HG02938 (cell line): ENCODE measurements around the gene ACTN2.

Experiments
- ATAC-seq: cut with Tn5 transposase; IDR thresholded peaks from one replicate; pipeline ENCODE4 v1.9.1; 2021; ENCODE audit warnings: mild to moderate bottlenecking, moderate library complexity; ENCODE audit not compliant: unreplicated experiment

ACTN2 gene

DNA sequence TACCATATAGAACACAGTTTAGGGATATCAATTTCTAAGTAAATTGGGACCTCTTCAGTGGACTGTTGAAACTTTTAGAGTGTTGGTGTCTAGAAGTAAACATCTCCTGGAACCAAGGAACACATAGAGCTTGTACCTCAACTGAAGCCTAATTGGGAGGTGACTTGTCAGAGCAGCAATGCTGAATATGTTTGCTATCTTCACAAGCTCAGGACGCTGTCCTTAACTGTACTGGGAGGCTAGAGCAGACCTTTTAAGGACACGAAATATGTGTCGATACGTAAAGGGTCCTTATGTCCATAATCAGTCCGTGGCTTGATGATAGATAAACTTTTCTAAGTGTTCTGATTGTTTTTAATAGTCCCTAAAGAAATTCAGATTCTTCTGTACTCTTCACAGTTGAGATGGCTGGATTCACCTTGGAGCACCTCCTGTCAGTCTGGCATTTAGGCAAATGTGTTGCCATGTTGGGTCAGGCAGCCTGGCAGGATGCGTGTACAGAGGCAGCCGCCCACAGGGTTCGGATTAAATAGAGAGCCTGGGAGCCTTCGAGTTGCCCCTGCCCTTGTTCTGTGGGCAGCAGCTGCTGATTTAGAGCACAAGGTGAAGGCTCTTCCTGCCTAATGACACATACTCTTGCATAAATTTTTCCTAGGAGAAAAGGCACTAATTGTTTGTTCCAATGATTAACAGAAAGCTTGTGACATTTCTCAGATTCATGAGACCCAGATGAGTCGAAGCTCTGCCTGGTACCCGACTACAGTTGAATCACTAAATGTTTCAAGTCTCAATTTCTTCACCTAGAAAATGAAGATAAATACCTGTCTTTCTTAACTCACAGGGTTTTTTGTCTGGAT lies 3.6 kb downstream of the ACTN2 start:
- ATAC-seq, result no peak

DNA sequence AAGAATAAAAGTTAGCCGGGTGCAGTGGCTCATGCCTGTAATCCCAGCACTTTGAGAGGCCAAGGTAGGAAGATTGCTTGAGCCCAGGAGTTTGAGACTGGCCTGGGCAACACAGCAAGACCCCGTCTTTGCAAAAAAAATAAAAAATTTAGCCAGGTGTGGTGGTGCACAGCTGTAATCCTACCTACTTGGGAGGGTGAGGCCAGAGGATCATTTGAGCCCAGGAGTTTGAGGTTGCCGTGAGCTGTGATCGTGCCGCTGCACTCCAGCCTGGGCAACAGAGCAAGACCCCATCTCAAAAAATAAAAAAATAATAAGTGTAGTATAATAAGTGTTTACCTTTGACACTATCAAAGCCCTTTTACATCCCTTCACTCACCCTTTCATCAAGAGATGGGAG lies 5.0 kb downstream of the ACTN2 start:
- ATAC-seq, result no peak

DNA sequence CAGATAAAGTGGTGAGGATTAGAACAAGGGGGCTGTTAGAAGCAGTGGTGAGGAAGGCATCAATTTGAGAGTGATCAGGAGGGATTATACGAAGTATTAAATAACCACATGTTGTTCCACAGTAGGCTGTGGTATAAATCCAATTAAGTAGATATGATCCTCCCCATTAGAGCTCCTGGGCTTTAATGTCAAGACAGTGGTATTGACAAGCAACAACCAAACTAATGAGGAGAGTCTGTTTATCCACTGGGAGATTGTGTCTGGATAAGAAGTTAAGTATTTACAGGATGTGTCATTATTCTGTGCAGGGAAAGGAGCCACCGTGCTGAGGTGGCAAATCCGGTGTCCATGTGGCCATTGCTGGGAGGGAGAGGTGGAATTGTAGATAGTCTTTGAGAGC lies 5.8 kb downstream of the ACTN2 start:
- ATAC-seq, result no peak

DNA sequence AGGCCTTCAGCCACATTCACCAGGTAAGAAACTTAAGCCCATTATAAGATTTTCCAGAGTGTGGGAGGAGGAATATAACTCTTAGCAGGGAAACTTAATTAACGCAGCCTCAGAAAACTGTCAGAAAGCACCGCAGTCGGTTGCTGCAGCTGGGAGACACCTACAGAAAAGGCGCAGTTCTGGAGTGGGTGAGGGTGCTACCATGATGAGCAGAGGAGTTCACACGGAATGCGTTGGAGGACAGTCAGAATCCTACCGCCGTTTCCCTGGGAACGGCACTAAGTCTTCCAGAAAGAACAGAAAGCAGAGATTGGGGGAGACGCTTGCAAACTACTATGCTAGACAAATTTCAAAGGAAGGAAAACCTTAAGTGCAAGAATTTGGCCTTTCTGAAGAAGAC lies 6.4 kb downstream of the ACTN2 start:
- no peak for ATAC-seq

DNA sequence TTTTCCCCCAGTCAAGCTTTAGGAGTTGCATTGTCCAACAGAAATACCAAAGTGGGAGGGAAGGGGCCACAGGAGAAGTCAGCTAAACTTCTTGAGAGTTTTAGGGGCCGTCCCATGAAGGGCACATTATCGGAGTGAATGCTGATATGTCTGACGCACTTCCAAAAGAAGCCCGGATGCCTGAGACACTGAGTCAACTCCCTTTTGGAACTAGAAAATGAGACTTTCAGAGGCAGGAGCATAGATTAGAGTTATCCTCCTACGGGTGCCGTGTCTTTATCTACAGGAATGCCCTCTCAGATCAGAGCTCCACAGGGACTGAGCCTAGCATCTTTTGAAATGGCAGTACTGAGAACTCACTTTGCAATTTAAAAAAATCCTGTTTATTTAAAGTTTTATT lies 13.1 kb downstream of the ACTN2 start:
- no peak for ATAC-seq

DNA sequence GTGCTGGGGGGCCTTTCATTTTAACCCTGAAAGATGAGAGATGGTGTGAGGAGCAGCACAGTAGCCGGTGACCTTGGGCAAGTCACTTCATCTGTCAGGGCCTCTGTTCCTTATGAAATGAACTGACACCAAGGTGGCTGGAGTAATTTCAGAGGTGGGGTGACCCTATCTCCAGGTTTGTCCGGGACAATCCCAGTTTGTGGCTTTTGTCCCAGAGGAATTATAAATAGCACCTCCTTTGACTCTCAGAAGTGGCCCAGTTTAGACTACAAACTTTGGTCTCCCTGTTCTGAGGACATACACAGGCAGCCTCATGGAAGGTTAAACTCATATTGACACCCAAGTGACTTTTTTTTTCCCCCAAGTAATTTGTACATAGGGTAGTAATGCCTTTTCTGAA lies 14.6 kb downstream of the ACTN2 start:
- no peak for ATAC-seq

DNA sequence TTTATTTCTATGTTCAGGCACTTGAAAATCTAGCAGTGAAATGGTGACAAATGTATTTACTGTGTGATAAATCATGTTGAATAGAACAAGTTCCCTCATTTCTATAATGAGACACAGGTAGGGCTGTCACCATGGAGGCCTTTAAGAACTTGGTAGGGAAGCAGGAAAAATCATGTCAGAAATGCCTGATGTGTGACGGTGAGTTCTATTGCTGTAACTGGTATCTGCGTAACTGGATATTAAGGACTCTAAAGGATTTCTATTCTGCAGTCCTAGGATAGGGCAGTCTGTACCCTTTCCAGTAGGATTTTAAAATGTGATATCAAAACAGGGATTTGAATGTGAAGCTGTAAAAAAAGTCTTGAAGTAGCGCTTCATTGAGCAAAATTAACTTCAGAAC lies 15.5 kb downstream of the ACTN2 start:
- no peak for ATAC-seq

DNA sequence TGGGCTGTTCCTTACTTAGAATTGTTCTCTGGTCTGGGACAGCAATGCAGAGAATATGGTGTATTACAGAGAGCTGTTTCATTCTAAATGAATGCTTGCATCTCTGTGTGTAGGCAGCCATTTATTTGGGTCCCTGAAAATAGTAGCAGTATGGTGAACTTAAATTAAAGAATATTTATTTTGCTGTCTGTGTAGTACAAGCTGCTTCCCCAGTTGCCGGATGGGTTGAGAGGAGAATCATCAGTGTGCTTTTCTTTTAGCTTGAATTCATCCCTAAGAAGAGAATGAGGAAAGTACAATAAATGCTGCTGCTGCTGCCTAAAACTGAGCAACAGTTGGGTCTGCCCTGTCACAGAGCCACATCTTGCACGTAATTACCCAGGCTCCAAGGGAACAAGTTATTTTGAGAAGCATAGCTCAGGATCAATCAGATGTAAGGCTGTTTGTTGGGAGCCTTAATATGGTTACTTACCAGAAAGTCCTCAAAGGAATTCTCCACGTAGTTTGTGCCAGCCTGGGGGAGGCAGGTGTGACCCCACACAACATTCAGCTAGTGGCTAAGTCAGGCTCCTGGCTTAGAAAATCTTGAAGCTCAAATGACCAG lies 16.6 kb downstream of the ACTN2 start:
- no peak for ATAC-seq

DNA sequence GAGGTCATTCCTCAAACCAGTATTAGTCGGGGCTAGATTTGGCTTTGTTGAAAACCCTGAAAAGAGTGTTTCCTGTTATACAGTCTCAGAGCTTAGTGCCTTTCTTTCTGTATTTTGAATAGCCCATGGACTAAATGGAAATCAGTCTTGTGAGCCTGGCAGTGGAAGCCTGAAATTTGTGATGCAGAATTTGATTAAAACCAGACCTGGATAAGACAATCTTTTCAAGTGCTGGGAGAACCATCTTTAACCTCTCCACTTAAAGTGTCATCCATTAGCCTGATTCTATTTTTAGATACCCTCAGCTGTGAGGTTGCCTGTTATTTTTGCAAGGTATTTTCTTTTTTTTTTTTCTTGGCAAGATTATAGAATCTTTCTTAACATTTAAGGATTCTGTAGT lies 19.5 kb downstream of the ACTN2 start:
- ATAC-seq, result no peak

DNA sequence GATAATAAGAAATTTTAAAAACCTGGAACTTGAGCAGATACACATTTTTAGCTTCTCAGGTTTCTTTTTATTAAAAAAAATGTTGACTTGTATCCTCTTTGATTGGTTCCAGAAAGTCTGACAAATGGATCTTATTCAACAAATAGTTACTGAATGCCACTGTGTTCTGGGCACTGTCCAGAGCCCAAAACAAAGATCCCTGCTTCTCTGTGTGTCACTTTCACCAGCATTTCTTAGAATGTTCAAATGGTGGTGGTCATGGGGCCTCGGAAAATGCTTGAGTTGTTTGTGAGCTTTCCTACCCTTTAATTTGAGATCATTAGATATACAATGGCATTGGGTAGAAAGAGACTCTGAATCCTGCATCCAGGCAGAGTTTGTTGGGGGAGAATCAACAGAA lies 19.9 kb downstream of the ACTN2 start:
- no peak for ATAC-seq

DNA sequence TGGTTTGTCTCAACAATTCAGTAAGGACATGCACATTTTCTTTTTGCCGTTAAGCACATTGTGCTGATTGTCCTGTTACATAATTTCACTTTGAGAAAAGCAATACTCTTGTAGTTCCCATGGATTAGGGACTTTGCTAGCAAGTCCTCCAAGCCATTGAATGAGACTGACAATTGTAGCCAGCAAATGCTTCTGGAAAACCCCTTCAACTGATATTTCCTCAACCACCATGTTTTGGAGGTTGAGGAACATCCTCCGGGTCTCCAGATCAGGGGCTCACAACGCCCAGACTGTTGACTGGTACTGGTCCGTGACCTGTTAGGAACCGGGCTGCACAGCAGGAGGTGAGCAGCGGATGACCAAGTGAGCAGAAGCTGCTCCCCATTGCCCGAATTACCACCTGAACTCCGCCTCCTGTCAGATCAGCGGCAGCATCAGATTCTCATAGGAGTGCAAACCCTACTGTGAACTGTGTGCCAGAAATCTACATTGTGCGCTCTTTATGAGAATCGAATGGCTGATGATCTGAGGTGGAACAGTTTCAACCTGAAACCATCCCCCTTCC lies 24.1 kb downstream of the ACTN2 start:
- ATAC-seq, result no peak

DNA sequence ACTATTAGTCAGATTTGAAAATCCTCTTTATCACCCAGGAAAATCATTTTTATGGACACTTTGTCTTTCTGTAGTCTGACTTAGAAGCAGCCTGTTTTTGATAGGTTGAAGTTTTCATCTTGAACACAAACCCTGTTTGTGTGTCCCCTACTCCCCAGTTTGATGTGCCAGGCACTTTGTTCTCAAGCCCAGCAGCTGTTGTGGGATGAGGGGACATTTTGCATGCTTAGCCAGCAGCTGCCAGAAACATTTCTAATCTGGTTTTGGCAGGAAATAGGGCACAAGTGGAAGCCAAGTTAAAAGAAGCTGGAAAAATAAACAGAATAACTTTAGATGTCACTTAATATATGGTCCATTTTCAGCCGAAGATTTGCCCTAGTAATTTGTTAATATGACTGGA lies 29.9 kb downstream of the ACTN2 start:
- no peak for ATAC-seq

DNA sequence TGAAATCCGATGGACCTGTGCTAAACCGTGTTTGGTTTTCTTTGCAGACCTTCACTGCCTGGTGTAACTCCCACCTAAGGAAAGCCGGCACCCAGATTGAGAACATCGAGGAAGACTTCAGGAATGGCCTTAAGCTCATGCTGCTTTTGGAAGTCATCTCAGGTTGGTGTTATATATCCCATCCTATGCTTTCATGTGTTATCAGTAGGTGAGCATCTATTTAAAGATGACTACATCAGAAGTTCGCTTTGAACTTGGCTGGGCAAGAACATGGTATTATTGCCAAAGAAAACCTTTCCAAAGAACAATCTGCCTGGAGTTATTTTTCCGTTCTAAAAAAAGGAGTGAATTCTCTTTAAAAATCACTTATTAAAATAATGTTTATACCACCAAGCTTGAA lies 31.5 kb downstream of the ACTN2 start:
- ATAC-seq, result no peak

DNA sequence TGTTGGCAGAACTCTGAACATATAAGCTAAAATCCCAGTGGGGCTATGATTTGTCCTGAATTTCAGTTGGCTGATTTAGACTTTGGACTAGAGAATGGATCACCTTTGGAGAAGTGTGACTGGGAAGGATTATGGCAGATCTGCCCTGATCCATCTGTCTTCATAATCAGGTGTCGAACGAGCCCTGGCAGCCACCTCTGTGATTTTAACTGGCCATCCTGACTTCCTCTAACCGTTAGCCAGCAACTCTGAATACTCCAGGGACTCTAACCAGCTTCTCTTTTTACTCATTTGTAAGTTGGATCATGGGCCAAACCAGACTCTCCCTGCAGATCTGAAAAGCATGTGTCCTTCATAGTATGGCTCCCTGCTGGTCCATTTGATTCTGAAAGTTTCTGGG lies 32.0 kb downstream of the ACTN2 start:
- ATAC-seq, result no peak

DNA sequence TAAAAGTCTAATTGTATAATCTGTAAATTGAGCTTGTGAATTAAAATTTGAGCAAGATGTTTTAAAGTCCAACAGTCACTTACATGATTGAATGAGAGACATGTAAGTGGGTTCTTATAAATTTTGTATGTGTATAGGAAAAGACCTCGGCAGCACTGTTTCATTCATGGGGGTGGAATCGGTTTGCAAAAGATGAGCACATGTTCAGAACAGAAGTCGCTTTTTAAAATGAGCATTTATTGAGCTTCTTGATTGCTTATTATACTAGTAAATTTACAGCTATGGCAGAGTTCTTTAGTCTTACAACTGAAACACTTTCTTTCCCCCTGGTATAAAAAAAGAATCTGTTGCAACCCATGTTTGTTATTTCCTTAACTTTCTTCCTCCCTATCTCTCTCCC lies 33.9 kb downstream of the ACTN2 start:
- no peak for ATAC-seq

DNA sequence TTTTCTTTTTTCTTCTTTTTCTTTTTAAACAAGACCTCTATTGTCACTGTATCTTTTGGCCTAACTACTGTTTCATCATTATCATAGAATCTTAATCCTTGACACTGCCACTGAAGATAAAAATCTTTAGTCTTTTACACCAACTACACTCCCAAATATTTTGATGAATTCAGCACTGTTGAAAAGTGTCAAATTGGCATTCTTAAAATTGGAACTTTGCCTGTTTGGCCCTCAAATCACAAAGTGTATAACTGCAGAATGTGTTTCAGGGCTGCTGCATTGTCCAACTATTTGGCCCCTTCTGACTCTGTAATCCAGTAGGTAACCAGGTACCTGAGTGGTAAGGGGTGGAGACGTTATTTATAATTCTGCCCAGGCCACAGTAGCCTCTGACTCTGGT lies 34.3 kb downstream of the ACTN2 start:
- no peak for ATAC-seq

DNA sequence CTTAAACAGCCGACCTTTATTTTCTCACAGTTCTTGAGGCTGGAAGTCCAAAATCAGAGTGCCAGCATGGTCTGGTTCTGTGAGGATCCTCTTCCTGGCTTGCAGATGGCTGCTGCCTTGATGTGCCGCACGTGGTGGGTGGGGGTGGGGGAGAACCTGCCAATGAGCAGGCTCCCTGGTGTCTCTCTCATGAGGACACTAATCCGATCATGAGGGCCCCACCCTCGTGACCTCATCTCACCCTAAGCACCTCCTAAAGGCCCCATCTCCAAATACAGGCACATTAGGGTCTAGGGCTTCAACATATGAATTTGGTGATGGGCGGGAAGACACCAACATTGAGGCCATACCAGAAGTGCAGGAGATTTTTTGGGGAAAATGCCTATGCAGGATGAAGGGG lies 37.8 kb downstream of the ACTN2 start:
- ATAC-seq, result no peak

DNA sequence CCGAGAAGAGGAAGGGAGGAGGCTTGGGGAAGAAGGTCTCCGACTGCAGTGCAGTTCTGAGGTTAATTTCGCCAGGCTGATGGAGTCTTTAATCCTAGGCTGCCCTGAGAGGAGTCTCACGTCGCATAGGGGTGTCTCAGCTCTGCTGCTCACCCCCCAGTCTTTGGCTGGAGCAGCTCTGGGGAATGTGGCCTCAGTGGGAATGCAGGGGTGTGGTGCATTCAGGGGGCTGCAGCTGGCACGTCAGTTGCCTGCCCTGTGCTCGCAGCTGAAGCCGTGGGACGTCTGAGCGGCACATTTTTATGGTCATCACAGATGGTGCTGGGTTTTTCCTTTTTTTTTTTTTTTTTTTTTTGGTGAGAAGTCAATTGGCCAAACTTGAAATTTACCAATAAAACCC lies 38.2 kb downstream of the ACTN2 start:
- ATAC-seq, result no peak

DNA sequence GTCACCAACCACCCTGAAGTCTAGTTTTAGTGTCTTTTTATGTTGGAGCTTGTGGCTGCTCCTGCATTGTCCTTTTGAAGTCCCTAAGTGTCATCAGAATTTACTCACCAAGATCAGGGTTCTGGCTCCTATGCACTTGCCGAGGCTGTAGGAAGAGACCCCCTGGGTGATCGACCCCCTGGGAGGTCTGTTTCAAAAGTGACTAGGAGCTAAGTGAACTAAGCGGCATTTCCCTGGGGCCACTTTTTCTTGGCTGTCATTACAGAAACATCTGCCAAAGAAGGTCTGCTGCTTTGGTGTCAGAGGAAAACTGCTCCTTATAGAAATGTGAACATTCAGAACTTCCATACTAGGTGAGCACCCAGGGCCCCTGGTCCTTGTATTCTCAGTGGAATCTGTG lies 39.4 kb downstream of the ACTN2 start:
- no peak for ATAC-seq

DNA sequence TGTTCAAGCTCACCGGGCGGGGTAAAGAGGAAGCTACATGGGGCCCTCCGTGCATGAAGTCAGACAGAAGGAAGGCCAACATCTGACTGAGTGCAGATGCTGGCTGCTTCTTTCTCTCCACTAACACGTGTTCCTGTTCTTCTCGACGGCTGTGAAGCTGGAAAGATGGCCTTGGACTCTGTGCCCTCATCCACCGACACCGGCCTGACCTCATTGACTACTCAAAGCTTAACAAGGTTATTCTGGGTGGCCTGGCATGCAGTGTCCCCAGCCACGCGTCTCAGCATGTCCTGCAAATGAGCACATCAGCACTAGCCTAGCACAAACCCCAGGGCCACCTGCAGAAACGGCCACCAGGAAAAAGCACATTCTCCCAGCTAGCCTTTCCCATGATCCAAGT lies 41.2 kb downstream of the ACTN2 start:
- ATAC-seq, result no peak

DNA sequence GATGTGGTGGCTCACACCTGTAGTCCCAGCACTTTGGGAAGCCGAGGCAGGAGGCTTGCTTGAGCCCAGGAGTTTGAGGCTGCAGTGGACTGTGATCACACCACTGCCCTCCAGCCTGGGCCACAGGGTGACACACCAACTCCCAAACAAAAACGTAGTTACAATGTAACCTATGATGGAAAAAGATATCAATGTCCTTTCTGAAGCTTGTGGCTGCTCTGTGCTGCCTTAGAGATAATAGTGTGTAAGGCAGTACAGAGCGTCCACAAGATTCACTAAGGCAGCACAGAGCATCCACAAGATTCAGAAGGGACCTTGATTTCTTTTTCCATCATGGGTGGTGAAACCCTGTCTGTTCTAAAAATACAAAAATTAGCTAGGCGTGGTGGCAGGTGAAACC lies 42.5 kb downstream of the ACTN2 start:
- no peak for ATAC-seq

DNA sequence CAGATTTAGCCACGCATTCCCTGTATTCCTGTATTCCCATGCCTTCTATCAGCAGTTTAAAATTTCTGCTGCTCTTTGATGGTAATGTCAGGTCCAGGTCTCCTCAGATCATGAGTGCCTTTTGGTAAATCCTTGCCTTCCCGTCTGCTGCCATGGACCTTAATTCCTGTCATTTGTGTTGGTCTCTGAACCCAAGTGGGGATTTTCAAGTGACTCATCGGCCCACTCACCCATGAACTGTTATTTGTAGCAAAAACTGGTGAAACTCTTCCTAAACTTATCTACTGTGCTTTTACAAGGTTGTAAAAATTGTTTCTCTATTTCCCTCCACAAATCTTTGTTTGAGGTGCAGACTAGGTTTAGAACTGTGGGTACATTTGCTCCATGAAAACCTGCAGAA lies 47.4 kb downstream of the ACTN2 start:
- ATAC-seq, result no peak
